NT2/D1 (cell line): ENCODE data around the gene TMEM92.

ENCODE experiments used
- SUZ12 ChIP-seq: IDR thresholded peaks from 2 replicates; pipeline ENCODE4 v1.6.1; 2011; ENCODE audit not compliant: insufficient read length, insufficient read depth; ENCODE audit errors: extremely low read depth
- YY1 ChIP-seq: IDR thresholded peaks from 2 replicates; pipeline ENCODE4 v1.6.1; 2011; ENCODE audit not compliant: insufficient read length, insufficient read depth
- ZNF274 ChIP-seq: IDR thresholded peaks from 2 replicates; pipeline ENCODE4 v1.6.1; 2011; ENCODE audit warnings: mild to moderate bottlenecking, low read depth, low read length

- no peak for TF ChIP-seq YY1
- TF ChIP-seq ZNF274: no peak
- TF ChIP-seq SUZ12: no peak
Measured at GRCh38 chr17:50298018-50298417, 23.8 kb downstream of the TMEM92 start.
